SK-N-SH treated with all-trans-retinoic acid at 6 μM for 48 hours (cell line): ENCODE measurements around the gene ANO8.

ENCODE experiments used
- ATAC-seq: fragments of 200-7000 bp; cut with Tn5 transposase; 3 replicates; pipeline ENCODE4 v1.9.1; 2020; ENCODE audit warnings: mild to moderate bottlenecking, moderate library complexity
- ARNTL ChIP-seq: fragments of 450-650 bp; formaldehyde crosslinking; IDR thresholded peaks from 2 replicates; pipeline ENCODE4 v1.5.0; 2020; ENCODE audit warnings: low read depth, mild to moderate bottlenecking, moderate library complexity, borderline replicate concordance
- BACH2 ChIP-seq: fragments of 250-450 bp; sonication (Bioruptor Pico); IDR thresholded peaks from 2 replicates; pipeline ENCODE4 v1.9.0; 2021; ENCODE audit warnings: mild to moderate bottlenecking, borderline replicate concordance
- CSDC2 ChIP-seq: fragments of 250-450 bp; sonication (Bioruptor Pico); IDR thresholded peaks from 2 replicates; pipeline ENCODE4 v1.5.0; 2020; ENCODE audit warnings: mild to moderate bottlenecking, moderate library complexity
- ESRRG ChIP-seq: fragments of 250-450 bp; sonication (Bioruptor Pico); IDR thresholded peaks from 2 replicates; pipeline ENCODE4 v1.6.1; 2021; ENCODE audit warnings: mild to moderate bottlenecking
- GLIS3 ChIP-seq: fragments of 250-450 bp; sonication (Bioruptor Pico); IDR thresholded peaks from 2 replicates; pipeline ENCODE4 v1.5.0; 2020; ENCODE audit warnings: mild to moderate bottlenecking, moderate library complexity
- ISL1 ChIP-seq: fragments of 250-450 bp; sonication (Bioruptor Pico); IDR thresholded peaks from 2 replicates; pipeline ENCODE4 v2.1.2; 2022; ENCODE audit warnings: mild to moderate bottlenecking, moderate library complexity
- OSR1 ChIP-seq: fragments of 250-450 bp; sonication (Bioruptor Pico); IDR thresholded peaks from 2 replicates; pipeline ENCODE4 v1.8.0; 2022; ENCODE audit warnings: moderate library complexity, mild to moderate bottlenecking, inconsistent platforms
- PPARA ChIP-seq: fragments of 250-450 bp; sonication (Bioruptor Pico); IDR thresholded peaks from 2 replicates; pipeline ENCODE4 v1.5.0; 2020; ENCODE audit warnings: mild to moderate bottlenecking, borderline replicate concordance
- RARB ChIP-seq: fragments of 250-450 bp; sonication (Bioruptor Pico); IDR thresholded peaks from 2 replicates; pipeline ENCODE4 v1.8.0; 2021; ENCODE audit warnings: mild to moderate bottlenecking, moderate library complexity
- SNAI2 ChIP-seq: fragments of 250-450 bp; sonication (Bioruptor Pico); IDR thresholded peaks from 2 replicates; pipeline ENCODE4 v1.5.0; 2020; ENCODE audit warnings: mild to moderate bottlenecking, moderate library complexity
- TCF4 ChIP-seq: fragments of 250-450 bp; sonication (Bioruptor Pico); IDR thresholded peaks from 2 replicates; pipeline ENCODE4 v1.8.0; 2021; ENCODE audit warnings: mild to moderate bottlenecking, moderate library complexity, borderline replicate concordance
- TOX ChIP-seq: fragments of 250-450 bp; sonication (Bioruptor Pico); IDR thresholded peaks from 2 replicates; pipeline ENCODE4 v1.8.0; 2021; ENCODE audit warnings: mild to moderate bottlenecking, moderate library complexity, borderline replicate concordance
- ZC3H10 ChIP-seq: fragments of 250-450 bp; sonication (Bioruptor Pico); IDR thresholded peaks from 2 replicates; pipeline ENCODE4 v1.5.1; 2021; ENCODE audit warnings: mild to moderate bottlenecking, moderate library complexity
- ZFP3 ChIP-seq: fragments of 250-450 bp; sonication (Bioruptor Pico); IDR thresholded peaks from 2 replicates; pipeline ENCODE4 v1.5.0; 2020; ENCODE audit warnings: mild to moderate bottlenecking, moderate library complexity
- ZFP30 ChIP-seq: fragments of 450-650 bp; formaldehyde crosslinking; IDR thresholded peaks from 2 replicates; pipeline ENCODE4 v1.5.0; 2022; ENCODE audit warnings: mild to moderate bottlenecking, moderate library complexity
- ZNF565 ChIP-seq: fragments of 450-650 bp; formaldehyde crosslinking; conservative IDR thresholded peaks from 2 replicates; pipeline ENCODE4 v1.5.0; 2020; ENCODE audit warnings: low read depth, mild to moderate bottlenecking, moderate library complexity
- ZNF70 ChIP-seq: fragments of 450-650 bp; formaldehyde crosslinking; IDR thresholded peaks from 2 replicates; pipeline ENCODE4 v1.5.0; 2020; ENCODE audit warnings: mild to moderate bottlenecking, moderate library complexity
- ZNF8 ChIP-seq: fragments of 450-650 bp; formaldehyde crosslinking; IDR thresholded peaks from 2 replicates; pipeline ENCODE4 v1.5.0; 2020; ENCODE audit warnings: mild to moderate bottlenecking, moderate library complexity
- TF ChIP-seq, protein P1 (sequence below): fragments of 250-450 bp; sonication (Bioruptor Pico); IDR thresholded peaks from 2 replicates; pipeline ENCODE4 v1.8.0; 2021; ENCODE audit warnings: low read depth, mild to moderate bottlenecking, moderate library complexity, borderline replicate concordance
- TF ChIP-seq, protein P2 (sequence below): fragments of 250-450 bp; sonication (Bioruptor Pico); IDR thresholded peaks from 2 replicates; pipeline ENCODE4 v1.5.1; 2021; ENCODE audit warnings: mild to moderate bottlenecking, moderate library complexity
- TF ChIP-seq, protein P3 (sequence below): fragments of 250-450 bp; sonication (Bioruptor Pico); IDR thresholded peaks from 2 replicates; pipeline ENCODE4 v1.5.0; 2020; ENCODE audit warnings: mild to moderate bottlenecking, moderate library complexity
- TF ChIP-seq, protein P4 (sequence below): fragments of 250-450 bp; sonication (Bioruptor Pico); IDR thresholded peaks from 2 replicates; pipeline ENCODE4 v1.8.0; 2020; ENCODE audit warnings: mild to moderate bottlenecking, moderate library complexity, borderline replicate concordance

ANO8 gene

DNA sequence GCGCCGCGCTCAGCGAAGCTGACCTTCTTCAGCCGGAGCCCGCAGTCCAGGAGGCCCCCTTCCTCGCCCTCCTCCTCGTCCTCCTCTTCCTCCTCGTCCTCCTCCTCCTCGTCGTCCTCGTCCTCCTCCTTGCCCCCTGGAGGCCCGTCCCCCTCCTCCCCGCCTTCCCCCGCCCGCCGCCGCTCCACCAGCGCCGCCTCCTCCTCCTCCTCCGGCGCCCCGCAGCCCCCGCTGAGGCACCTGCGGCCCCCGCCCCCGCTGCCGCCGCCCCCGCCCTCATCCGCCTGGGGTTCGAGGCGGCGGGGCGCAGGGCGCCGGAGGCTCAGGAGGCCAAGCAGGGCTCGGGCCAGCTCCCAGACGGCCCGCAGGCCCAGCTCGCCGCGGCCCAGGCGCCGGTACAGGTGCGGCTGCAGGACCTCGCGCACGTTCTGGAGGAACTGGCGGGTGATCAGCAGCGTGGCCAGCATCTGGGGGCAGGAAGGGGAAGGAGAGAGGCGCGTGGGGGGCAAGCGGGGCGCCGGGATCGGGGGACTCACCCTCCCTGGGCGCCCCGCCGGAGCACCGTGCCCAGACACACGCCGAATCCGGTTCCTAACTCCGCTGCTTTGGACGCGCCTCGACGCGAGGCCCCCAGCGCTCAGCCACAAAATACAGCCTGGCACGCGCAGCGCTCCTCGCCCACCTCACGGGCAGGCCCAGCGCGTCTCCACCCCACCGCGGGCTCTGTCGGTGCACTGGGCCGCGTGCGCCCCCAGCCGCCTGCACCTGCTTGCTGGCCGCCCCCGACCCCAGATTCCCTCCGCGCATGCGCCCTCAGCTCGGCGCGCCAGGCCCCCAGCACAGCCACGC is 5.9 kb downstream of the ANO8 start:
- TF ChIP-seq ESRRG (CRISPR knock-in tag) (no peak), OSR1 (CRISPR knock-in tag) (no peak), ARNTL (CRISPR knock-in tag) (no peak)
- no peak for ATAC-seq

DNA sequence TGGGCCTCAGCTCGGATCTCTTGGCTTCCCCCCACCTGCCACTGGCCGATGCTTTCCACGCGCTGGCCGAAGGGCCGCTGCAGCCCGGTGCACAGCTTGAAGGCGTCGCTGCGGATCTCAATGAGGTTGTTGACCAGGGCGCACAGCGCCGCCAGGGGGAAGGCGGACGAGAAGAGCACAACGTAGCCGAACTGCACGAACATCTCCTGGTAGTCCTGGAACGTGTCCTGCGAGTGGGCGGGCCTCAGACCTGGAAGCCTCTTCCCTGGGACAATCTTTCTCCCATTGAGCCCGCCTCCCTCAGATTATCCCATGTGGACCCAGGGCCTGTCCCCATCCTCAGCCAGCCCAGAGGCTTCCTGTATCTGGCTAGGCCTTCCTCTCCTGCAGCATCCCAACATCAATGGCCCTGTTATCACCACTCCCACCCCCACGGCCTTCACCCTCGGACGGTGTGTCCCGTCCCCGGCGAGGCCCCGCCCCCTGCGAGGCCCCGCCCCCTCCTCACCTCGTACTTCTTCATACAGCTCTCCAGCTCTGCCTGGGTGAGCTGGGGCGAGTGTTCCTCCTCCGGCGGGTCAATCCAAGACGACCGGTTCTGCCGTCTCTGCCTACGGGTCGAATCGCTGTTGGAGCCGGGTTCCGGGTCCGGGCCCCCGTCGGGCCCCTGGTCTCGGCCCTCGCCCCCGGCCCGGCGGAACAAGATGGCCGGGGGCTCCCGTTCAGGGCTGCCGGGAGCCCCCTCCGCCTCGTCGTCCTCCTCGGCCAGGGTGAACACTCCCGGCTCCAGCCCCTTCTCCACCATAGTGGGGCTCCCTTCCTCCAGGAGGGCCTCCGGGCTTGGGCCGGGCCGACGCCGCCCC is 6.8 kb downstream of the ANO8 start:
- TF ChIP-seq ZFP30 (CRISPR knock-in tag) = no peak
- no peak for TF ChIP-seq CSDC2
- TF ChIP-seq, protein P1, sequence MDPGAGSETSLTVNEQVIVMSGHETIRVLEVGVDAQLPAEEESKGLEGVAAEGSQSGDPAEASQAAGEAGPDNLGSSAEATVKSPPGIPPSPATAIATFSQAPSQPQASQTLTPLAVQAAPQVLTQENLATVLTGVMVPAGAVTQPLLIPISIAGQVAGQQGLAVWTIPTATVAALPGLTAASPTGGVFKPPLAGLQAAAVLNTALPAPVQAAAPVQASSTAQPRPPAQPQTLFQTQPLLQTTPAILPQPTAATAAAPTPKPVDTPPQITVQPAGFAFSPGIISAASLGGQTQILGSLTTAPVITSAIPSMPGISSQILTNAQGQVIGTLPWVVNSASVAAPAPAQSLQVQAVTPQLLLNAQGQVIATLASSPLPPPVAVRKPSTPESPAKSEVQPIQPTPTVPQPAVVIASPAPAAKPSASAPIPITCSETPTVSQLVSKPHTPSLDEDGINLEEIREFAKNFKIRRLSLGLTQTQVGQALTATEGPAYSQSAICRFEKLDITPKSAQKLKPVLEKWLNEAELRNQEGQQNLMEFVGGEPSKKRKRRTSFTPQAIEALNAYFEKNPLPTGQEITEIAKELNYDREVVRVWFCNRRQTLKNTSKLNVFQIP (CRISPR knock-in tag) = no peak
- no peak for TF ChIP-seq GLIS3
- ATAC-seq = peak; percentile 32; the same call in 2 of the 3 replicates

DNA sequence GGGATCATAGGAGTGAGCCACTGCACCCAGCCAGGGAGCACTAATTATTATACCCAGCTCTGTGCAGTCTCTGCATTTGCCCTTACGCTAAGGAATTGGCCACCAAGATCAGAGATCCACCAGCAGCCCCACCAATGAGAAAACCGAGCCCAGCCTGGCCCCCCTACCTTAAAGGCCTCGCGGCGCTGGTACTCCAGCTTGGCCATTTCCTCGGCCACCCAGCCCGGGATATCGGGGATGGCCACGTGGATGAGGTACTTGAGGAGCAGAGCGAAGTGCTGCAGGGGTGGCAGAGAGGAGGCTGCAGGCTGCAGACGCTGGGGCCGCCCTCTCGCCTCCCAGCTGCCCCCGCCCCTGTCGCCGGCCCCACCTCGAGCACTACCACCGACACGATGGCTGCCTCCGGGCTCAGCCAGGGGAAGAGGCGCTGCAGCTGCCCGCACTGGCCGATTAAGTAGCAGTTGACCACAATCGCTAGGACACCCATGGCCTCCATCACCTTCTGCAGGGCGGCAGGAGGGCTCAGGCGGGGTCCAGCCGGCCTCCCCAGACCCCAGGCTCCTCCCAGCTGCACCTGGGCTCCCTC is 7.5 kb downstream of the ANO8 start:
- TF ChIP-seq PPARA (CRISPR knock-in tag) = no peak
- TF ChIP-seq ZFP3 = no peak
- no peak for TF ChIP-seq TCF4
- TF ChIP-seq, protein P2, sequence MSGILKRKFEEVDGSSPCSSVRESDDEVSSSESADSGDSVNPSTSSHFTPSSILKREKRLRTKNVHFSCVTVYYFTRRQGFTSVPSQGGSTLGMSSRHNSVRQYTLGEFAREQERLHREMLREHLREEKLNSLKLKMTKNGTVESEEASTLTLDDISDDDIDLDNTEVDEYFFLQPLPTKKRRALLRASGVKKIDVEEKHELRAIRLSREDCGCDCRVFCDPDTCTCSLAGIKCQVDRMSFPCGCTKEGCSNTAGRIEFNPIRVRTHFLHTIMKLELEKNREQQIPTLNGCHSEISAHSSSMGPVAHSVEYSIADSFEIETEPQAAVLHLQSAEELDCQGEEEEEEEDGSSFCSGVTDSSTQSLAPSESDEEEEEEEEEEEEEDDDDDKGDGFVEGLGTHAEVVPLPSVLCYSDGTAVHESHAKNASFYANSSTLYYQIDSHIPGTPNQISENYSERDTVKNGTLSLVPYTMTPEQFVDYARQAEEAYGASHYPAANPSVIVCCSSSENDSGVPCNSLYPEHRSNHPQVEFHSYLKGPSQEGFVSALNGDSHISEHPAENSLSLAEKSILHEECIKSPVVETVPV = no peak
- no peak for TF ChIP-seq CSDC2
- TF ChIP-seq, protein P3, sequence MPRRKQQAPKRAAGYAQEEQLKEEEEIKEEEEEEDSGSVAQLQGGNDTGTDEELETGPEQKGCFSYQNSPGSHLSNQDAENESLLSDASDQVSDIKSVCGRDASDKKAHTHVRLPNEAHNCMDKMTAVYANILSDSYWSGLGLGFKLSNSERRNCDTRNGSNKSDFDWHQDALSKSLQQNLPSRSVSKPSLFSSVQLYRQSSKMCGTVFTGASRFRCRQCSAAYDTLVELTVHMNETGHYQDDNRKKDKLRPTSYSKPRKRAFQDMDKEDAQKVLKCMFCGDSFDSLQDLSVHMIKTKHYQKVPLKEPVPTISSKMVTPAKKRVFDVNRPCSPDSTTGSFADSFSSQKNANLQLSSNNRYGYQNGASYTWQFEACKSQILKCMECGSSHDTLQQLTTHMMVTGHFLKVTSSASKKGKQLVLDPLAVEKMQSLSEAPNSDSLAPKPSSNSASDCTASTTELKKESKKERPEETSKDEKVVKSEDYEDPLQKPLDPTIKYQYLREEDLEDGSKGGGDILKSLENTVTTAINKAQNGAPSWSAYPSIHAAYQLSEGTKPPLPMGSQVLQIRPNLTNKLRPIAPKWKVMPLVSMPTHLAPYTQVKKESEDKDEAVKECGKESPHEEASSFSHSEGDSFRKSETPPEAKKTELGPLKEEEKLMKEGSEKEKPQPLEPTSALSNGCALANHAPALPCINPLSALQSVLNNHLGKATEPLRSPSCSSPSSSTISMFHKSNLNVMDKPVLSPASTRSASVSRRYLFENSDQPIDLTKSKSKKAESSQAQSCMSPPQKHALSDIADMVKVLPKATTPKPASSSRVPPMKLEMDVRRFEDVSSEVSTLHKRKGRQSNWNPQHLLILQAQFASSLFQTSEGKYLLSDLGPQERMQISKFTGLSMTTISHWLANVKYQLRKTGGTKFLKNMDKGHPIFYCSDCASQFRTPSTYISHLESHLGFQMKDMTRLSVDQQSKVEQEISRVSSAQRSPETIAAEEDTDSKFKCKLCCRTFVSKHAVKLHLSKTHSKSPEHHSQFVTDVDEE (CRISPR knock-in tag) = no peak
- TF ChIP-seq TOX = no peak
- TF ChIP-seq ZC3H10 (CRISPR knock-in tag) = no peak
- no peak for TF ChIP-seq GLIS3
- no peak for TF ChIP-seq ZFP30 (CRISPR knock-in tag)
- TF ChIP-seq SNAI2 (CRISPR knock-in tag) = no peak
- TF ChIP-seq, protein P1 (CRISPR knock-in tag) = no peak
- no peak for TF ChIP-seq ZNF70
- no peak for TF ChIP-seq OSR1 (CRISPR knock-in tag)
- no peak for TF ChIP-seq ESRRG (CRISPR knock-in tag)
- TF ChIP-seq ISL1 (CRISPR knock-in tag) = no peak
- no peak for TF ChIP-seq BACH2
- no peak for TF ChIP-seq RARB (CRISPR knock-in tag)
- ATAC-seq = no peak

DNA sequence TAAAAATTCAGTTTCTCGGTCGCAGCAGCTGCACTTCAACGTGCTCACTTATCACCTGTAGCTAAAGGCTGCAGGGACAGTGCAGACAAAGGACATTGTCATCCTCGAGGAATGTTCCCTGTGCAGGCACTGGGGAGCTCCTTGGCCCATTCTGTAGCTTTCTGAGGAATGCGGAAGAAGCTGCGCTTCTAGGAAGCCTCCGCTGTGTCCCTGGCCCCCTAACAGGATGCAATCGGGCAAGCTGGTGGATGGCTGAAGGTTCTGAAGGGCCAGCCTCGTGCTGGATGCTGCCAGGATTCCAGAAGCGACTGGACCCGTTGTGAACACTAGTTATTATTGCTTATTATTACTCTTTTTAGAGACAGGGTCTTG is 8.1 kb downstream of the ANO8 start:
- no peak for ATAC-seq
- no peak for TF ChIP-seq ZC3H10 (CRISPR knock-in tag)
- TF ChIP-seq, protein P3 (CRISPR knock-in tag) = no peak
- TF ChIP-seq ISL1 (CRISPR knock-in tag) = no peak
- TF ChIP-seq CSDC2 = no peak
- TF ChIP-seq ZNF8 (CRISPR knock-in tag) = no peak
- TF ChIP-seq GLIS3 = no peak
- no peak for TF ChIP-seq ZNF70
- TF ChIP-seq, protein P4, sequence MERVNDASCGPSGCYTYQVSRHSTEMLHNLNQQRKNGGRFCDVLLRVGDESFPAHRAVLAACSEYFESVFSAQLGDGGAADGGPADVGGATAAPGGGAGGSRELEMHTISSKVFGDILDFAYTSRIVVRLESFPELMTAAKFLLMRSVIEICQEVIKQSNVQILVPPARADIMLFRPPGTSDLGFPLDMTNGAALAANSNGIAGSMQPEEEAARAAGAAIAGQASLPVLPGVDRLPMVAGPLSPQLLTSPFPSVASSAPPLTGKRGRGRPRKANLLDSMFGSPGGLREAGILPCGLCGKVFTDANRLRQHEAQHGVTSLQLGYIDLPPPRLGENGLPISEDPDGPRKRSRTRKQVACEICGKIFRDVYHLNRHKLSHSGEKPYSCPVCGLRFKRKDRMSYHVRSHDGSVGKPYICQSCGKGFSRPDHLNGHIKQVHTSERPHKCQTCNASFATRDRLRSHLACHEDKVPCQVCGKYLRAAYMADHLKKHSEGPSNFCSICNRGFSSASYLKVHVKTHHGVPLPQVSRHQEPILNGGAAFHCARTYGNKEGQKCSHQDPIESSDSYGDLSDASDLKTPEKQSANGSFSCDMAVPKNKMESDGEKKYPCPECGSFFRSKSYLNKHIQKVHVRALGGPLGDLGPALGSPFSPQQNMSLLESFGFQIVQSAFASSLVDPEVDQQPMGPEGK = no peak
- no peak for TF ChIP-seq SNAI2 (CRISPR knock-in tag)
- TF ChIP-seq PPARA (CRISPR knock-in tag) = no peak
- TF ChIP-seq ZNF565 (CRISPR knock-in tag) = no peak
